GM23338 (cell line): ENCODE data around the gene CCR6.

Source experiments
- CREB1 ChIP-seq: fragments of 250-450 bp; sonication (Bioruptor Pico); IDR thresholded peaks from 2 replicates; pipeline ENCODE4 v1.5.0; 2020; ENCODE audit warnings: low read depth, mild to moderate bottlenecking, moderate library complexity
- CTCF ChIP-seq, 2 experiments: fragments of 200-600 bp in 1 of 2; sonication (generic) in 1 of 2; conservative IDR thresholded peaks; 2 replicates each; pipeline versions ENCODE4 v1.5.1 to v1.6.1; 2016 to 2017; ENCODE audit warnings: antibody characterized with exemption in 2 of 2, low read depth in 2 of 2, mild to moderate bottlenecking in 2 of 2, moderate library complexity in 1 of 2
- EZH2 ChIP-seq: fragments of 200-600 bp; sonication (generic); IDR thresholded peaks from one replicate; pipeline ENCODE4 v1.8.0; 2017; ENCODE audit warnings: antibody characterized with exemption, mild to moderate bottlenecking, low read depth; ENCODE audit not compliant: unreplicated experiment
- EZH2phosphoT487 ChIP-seq: fragments of 200-600 bp; sonication (generic); IDR thresholded peaks from one replicate; pipeline ENCODE4 v1.8.1; 2018; ENCODE audit warnings: antibody characterized with exemption; ENCODE audit not compliant: unreplicated experiment
- JUNB ChIP-seq: IDR thresholded peaks from one replicate; pipeline ENCODE4 v1.6.1; 2016; ENCODE audit warnings: antibody characterized with exemption; ENCODE audit not compliant: unreplicated experiment
- NANOG ChIP-seq: IDR thresholded peaks from 2 replicates; pipeline ENCODE4 v1.6.1; 2016; ENCODE audit warnings: antibody characterized with exemption, borderline replicate concordance
- POLR2AphosphoS5 ChIP-seq: IDR thresholded peaks from 2 replicates; pipeline ENCODE4 v1.6.1; 2016; ENCODE audit warnings: antibody characterized with exemption, low read depth
- REST ChIP-seq: IDR thresholded peaks from one replicate; pipeline ENCODE4 v1.6.1; 2018; ENCODE audit warnings: antibody characterized with exemption; ENCODE audit not compliant: unreplicated experiment

GRCh38 chr6:167122041-167122826 is 662 bp upstream of the CCR6 start:
- TF ChIP-seq CTCF (conservative IDR thresholded peaks at IDR 0.05; ENCODE audit: low read depth in 2 of 2) (no peak), REST (no peak), JUNB (no peak), EZH2 (no peak), POLR2AphosphoS5 (no peak), CREB1 (CRISPR knock-in tag) (no peak), EZH2phosphoT487 (no peak), NANOG (no peak)
